KOPT-K1 (cell line): ENCODE measurements around the gene MR1.

Experiments used
- H3K27ac ChIP-seq: fragments of 200-600 bp; sonication (generic); 2 replicates; pipeline ENCODE4 v1.5.1; 2016; ENCODE audit warnings: antibody characterized with exemption, mild to moderate bottlenecking, low read depth, low read length; ENCODE audit not compliant: poor library complexity, severe bottlenecking
- H3K36me3 ChIP-seq: fragments of 200-600 bp; sonication (generic); 2 replicates; pipeline ENCODE4 v1.5.1; 2017; ENCODE audit warnings: antibody characterized with exemption, mild to moderate bottlenecking, low read length, moderate library complexity; ENCODE audit not compliant: insufficient read depth
- H3K9me3 ChIP-seq: fragments of 200-600 bp; sonication (generic); 2 replicates; pipeline ENCODE4 v1.5.1; 2017; ENCODE audit warnings: antibody characterized with exemption, low read length, mild to moderate bottlenecking; ENCODE audit not compliant: insufficient read depth, poor library complexity, severe bottlenecking

Gene MR1

GRCh38 chr1:181033799-181034451 lies at the start of gene MR1:
MR1 (plus strand) TSS chr1:181033983; CDS start chr1:181034008, 25 bp downstream.
- Histone ChIP-seq H3K27ac (peak within 1 kb of the TSS; percentile 83), H3K36me3 (0 out of 2 replicates have a peak, but pooled peaks cover 1% of the 10 kb centered on the region), H3K9me3 (no peaks in the 10 kb centered on the region)

GRCh38 chr1:180988253-180988752 lies 45.5 kb upstream of the MR1 start:
- peaks cover 98% of the 10 kb centered on the region for H3K36me3 ChIP-seq
- no peak overlapping the region for H3K27ac ChIP-seq
- H3K9me3 ChIP-seq, result no peaks in the 10 kb centered on the region

GRCh38 chr1:180994262-180994661 lies 39.5 kb upstream of the MR1 start:
- Histone ChIP-seq H3K27ac (no peak overlapping the region), H3K9me3 (no peaks in the 10 kb centered on the region), H3K36me3 (peaks cover 91% of the 10 kb centered on the region)

GRCh38 chr1:180997843-180998504 lies 35.8 kb upstream of the MR1 start:
- H3K9me3 ChIP-seq, result no peaks in the 10 kb centered on the region
- peaks cover 90% of the 10 kb centered on the region for H3K36me3 ChIP-seq
- H3K27ac ChIP-seq, result no peak overlapping the region

GRCh38 chr1:181001091-181001780 lies 32.5 kb upstream of the MR1 start:
- no peaks in the 10 kb centered on the region for H3K9me3 ChIP-seq
- no peak overlapping the region for H3K27ac ChIP-seq
- peaks cover 89% of the 10 kb centered on the region for H3K36me3 ChIP-seq

GRCh38 chr1:181002582-181003172 lies 31.1 kb upstream of the MR1 start:
- H3K9me3 ChIP-seq, result no peaks in the 10 kb centered on the region
- no peak overlapping the region for H3K27ac ChIP-seq
- H3K36me3 ChIP-seq, result peaks cover 79% of the 10 kb centered on the region

- no peaks in the 10 kb centered on the region for H3K9me3 ChIP-seq
- H3K36me3 ChIP-seq, result peaks cover 18% of the 10 kb centered on the region
- H3K27ac ChIP-seq, result no peak overlapping the region
Measured at GRCh38 chr1:181010789-181011188, 23.0 kb upstream of the MR1 start.

- Histone ChIP-seq H3K9me3 (no peaks in the 10 kb centered on the region), H3K36me3 (peaks cover 17% of the 10 kb centered on the region; the same call in 1 of the 2 replicates), H3K27ac (no peak overlapping the region)
Measured at GRCh38 chr1:181011301-181012202, 22.2 kb upstream of the MR1 start.

GRCh38 chr1:181012203-181012745 lies 21.5 kb upstream of the MR1 start:
- H3K9me3 ChIP-seq, result no peaks in the 10 kb centered on the region
- no peak overlapping the region for H3K27ac ChIP-seq
- H3K36me3 ChIP-seq, result peaks cover 19% of the 10 kb centered on the region; the same call in 1 of the 2 replicates

GRCh38 chr1:181013144-181013543 lies 20.6 kb upstream of the MR1 start:
- Histone ChIP-seq H3K27ac (no peak overlapping the region), H3K36me3 (peaks cover 27% of the 10 kb centered on the region), H3K9me3 (no peaks in the 10 kb centered on the region)

- Histone ChIP-seq H3K36me3 (peaks cover 36% of the 10 kb centered on the region), H3K9me3 (no peaks in the 10 kb centered on the region), H3K27ac (no peak overlapping the region)
Measured at GRCh38 chr1:181014477-181015250, 19.1 kb upstream of the MR1 start.

GRCh38 chr1:181015251-181015615 lies 18.6 kb upstream of the MR1 start:
- peaks cover 38% of the 10 kb centered on the region for H3K36me3 ChIP-seq
- H3K9me3 ChIP-seq, result no peaks in the 10 kb centered on the region
- no peak overlapping the region for H3K27ac ChIP-seq

- Histone ChIP-seq H3K9me3 (no peaks in the 10 kb centered on the region), H3K27ac (no peak overlapping the region), H3K36me3 (peaks cover 41% of the 10 kb centered on the region)
Measured at GRCh38 chr1:181016563-181016962, 17.2 kb upstream of the MR1 start.
